ENCODE data around the gene TEX52. TPM values are rescaled to one million over a fixed set of nuclear protein-coding genes. Genes with fewer than 3 reads are reported as not detected.

The TEX52 gene
- total RNA-seq, 2 experiments from 2014 or later = 0.25 to 0.29 TPM

DNA sequence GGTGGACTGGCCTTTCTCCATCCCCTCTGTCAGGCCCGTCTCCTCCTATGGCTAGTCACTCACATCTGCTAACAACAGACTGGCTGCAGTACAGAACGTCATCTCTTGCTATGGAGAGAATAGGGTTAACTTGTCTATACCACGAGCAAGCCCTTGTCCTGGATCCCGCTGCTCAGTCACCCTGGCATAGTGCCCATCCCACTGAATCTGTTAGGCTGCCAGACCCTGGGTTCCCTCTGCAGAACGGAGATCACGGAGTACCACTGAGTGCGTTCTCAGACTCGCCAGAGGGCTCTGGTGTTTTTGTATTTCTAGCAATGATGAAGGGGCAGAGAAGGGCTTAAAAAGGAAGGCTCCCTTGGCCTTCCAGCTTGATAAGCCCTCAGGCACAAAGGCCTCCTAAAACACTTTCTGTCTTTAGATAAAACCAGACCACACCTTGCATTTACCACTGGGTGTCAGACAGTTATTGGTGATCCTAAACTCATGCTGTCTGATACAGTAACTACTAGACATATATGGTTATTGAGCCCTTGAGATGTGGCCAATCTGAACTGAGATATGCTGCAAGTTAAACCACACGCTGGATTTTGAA is 15.7 kb downstream of the TEX52 start:
- Histone ChIP-seq H3K36me3 (ENCODE audit: insufficient read depth, low read length) (peaks cover 40% of the 10 kb centered on the region), H3K9me3 (ENCODE audit: low read length) (no peaks in the 10 kb centered on the region)
- CTCF ChIA-PET (ENCODE audit: unreplicated experiment) = no interaction called here

GRCh38 chr12:2836574-2836973 is 20.3 kb downstream of the TEX52 start:
- Histone ChIP-seq H2AFZ (ENCODE audit: low read length) (no peak overlapping the region), H3K27ac (ENCODE audit: low read depth, low read length, poor library complexity, severe bottlenecking) (no peak overlapping the region), H3K4me1 (ENCODE audit: insufficient read depth, low read length, poor library complexity, severe bottlenecking) (peaks cover 8% of the 10 kb centered on the region), H3K4me2 (ENCODE audit: low read length) (no peak overlapping the region), H3K36me3 (ENCODE audit: insufficient read depth, low read length) (peaks cover 42% of the 10 kb centered on the region), H3K79me2 (ENCODE audit: insufficient read depth, low read depth, low read length) (no peaks in the 10 kb centered on the region), H4K20me1 (ENCODE audit: insufficient read depth, low read length) (no peaks in the 10 kb centered on the region), H3K4me3 (ENCODE audit: low read depth, low read length, poor library complexity, severe bottlenecking) (no peak overlapping the region), H3K9me2 (ENCODE audit: insufficient read depth, low read length) (no peaks in the 10 kb centered on the region), H3K9me3 (ENCODE audit: low read length) (no peaks in the 10 kb centered on the region)
- POLR2A ChIA-PET = interaction anchor here (0.9 kb wide), 1 partner anchor 24 kb away, joined by 3 read pairs; the partner anchor contains the start of gene ITFG2
- TF ChIP-seq EZH2phosphoT487 (IDR thresholded peaks at IDR 0.05; ENCODE audit: borderline replicate concordance, low read depth, low read length) (no peak), CTCF (conservative IDR thresholded peaks at IDR 0.05; ENCODE audit: low read length) (no peak)
- intact Hi-C loops (cut with micrococcal nuclease; ENCODE audit: unreplicated experiment) = no loop called here
- CTCF ChIA-PET (ENCODE audit: unreplicated experiment) = no interaction called here
- no TSS peak for BruUV-seq (replicated peaks)
- DNase-seq (ENCODE audit: low spot score) = no peak

More for the DNA sequence above, 15.7 kb downstream of the TEX52 start:
- no TSS peak for BruUV-seq (replicated peaks)
- Histone ChIP-seq H3K79me2 (ENCODE audit: insufficient read depth, low read depth, low read length) (no peaks in the 10 kb centered on the region), H3K9me2 (ENCODE audit: insufficient read depth, low read length) (no peaks in the 10 kb centered on the region), H4K20me1 (ENCODE audit: insufficient read depth, low read length) (no peaks in the 10 kb centered on the region), H3K4me2 (ENCODE audit: low read length) (no peak overlapping the region), H3K27ac (ENCODE audit: low read depth, low read length, poor library complexity, severe bottlenecking) (no peak overlapping the region), H2AFZ (ENCODE audit: low read length) (no peak overlapping the region), H3K4me3 (ENCODE audit: low read depth, low read length, poor library complexity, severe bottlenecking) (no peak overlapping the region), H3K4me1 (ENCODE audit: insufficient read depth, low read length, poor library complexity, severe bottlenecking) (no peaks in the 10 kb centered on the region)
- DNase-seq (ENCODE audit: low spot score) = no peak
- intact Hi-C loops (cut with micrococcal nuclease; ENCODE audit: unreplicated experiment) = no loop called here
- POLR2A ChIA-PET = no interaction called here
- TF ChIP-seq EZH2phosphoT487 (IDR thresholded peaks at IDR 0.05; ENCODE audit: borderline replicate concordance, low read depth, low read length) (no peak), CTCF (conservative IDR thresholded peaks at IDR 0.05; ENCODE audit: low read length) (no peak)

DNA sequence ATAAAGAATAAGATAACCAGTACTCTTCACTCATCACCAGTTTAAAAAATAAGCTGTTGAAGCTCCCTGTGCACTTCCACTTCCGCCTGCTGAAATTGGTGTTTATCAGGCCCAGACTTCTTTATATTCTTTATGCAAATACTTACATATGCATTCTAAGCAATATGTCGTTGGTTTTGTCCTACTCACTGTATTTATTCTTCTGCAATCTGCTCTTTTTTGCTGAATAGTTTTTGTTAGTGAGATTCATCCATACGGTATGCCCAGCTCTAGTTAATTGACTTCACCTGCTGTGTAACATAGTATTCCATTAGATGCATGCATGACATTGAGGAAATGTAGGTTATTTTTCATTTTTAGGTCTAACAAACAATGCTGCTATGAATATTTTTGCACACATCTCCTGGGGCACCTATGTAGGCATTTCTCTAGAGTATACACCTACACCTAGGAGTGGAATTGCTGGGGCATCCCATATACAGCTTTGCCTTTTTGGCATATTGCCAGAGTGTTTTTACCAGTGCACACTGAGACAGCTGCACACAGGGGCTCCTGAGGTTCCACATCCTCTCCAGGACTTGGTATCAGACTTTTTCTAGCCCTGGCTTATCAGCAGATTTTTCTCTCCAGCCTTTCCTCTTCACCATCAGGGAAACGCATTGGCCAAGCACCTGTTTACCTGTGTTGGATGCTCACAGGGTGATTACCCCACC is 21.0 kb downstream of the TEX52 start:
- no peak overlapping the region for H3K4me3 ChIP-seq (ENCODE audit: low read depth, low read length, poor library complexity, severe bottlenecking)
- TF ChIP-seq CTCF (conservative IDR thresholded peaks at IDR 0.05; ENCODE audit: low read length) = no peak
- DNase-seq (ENCODE audit: low spot score) = no peak
- H3K4me1 ChIP-seq (ENCODE audit: insufficient read depth, low read length, poor library complexity, severe bottlenecking) = peaks cover 8% of the 10 kb centered on the region
- H3K4me2 ChIP-seq (ENCODE audit: low read length) = no peak overlapping the region
- BruUV-seq (replicated peaks) = no TSS peak
- H3K79me2 ChIP-seq (ENCODE audit: insufficient read depth, low read depth, low read length) = no peaks in the 10 kb centered on the region
- H2AFZ ChIP-seq (ENCODE audit: low read length) = no peak overlapping the region
- no peak overlapping the region for H3K27ac ChIP-seq (ENCODE audit: low read depth, low read length, poor library complexity, severe bottlenecking)
- intact Hi-C loops (cut with micrococcal nuclease; ENCODE audit: unreplicated experiment) = no loop called here
- POLR2A ChIA-PET = no interaction called here
- CTCF ChIA-PET (ENCODE audit: unreplicated experiment) = interaction anchor here (0.5 kb wide), 1 partner anchor 37 kb away, joined by 3 read pairs; no protein-coding TSS in a partner anchor
- H4K20me1 ChIP-seq (ENCODE audit: insufficient read depth, low read length) = no peaks in the 10 kb centered on the region
- H3K9me2 ChIP-seq (ENCODE audit: insufficient read depth, low read length) = no peaks in the 10 kb centered on the region
- H3K36me3 ChIP-seq (ENCODE audit: insufficient read depth, low read length) = peaks cover 36% of the 10 kb centered on the region
- no peaks in the 10 kb centered on the region for H3K9me3 ChIP-seq (ENCODE audit: low read length)

All from OCI-LY7 (cell line).